Lung (tissue), 12 donors: Measurements from ENCODE around the gene GRK3. TPM values are rescaled to one million over a fixed set of nuclear protein-coding genes. Genes with fewer than 3 reads are reported as not detected.
"Not testable (repeated sequence)": the region's sequence is repeated elsewhere in the genome, so short reads cannot be mapped to it uniquely, and the experiment has no call there.

Experiments
- ATAC-seq: fragments of 200-7000 bp; cut with Tn5 transposase; one replicate; pipeline ENCODE4 v1.9.1; 2020; ENCODE audit warnings: moderate number of reproducible peaks; ENCODE audit not compliant: insufficient read depth, low FRiP score
- DNase-seq, 3 donors: peaks; one replicate each; pipeline ENCODE4 v3.0.0-alpha.2; 2013 to 2017
- H3K27ac ChIP-seq, 2 donors: one replicate each; pipeline ENCODE4 v1.5.1; 2013; ENCODE audit warnings: mild to moderate bottlenecking in 2 of 2, moderate library complexity in 2 of 2, control low read depth in 1 of 2, inconsistent platforms in 1 of 2, low read depth in 1 of 2, low read length in 1 of 2
- H3K27me3 ChIP-seq, 3 donors: one replicate each; pipeline ENCODE4 v1.5.1; 2013; ENCODE audit warnings: low read length in 2 of 3; ENCODE audit not compliant: control insufficient read depth in 3 of 3, insufficient read depth in 3 of 3
- H3K36me3 ChIP-seq, 4 donors: one replicate each; pipeline ENCODE4 v1.5.1; 2013; ENCODE audit warnings: low read length in 4 of 4, mild to moderate bottlenecking in 1 of 4, moderate library complexity in 1 of 4; ENCODE audit not compliant: control insufficient read depth in 4 of 4, insufficient read depth in 4 of 4
- H3K4me1 ChIP-seq, 5 donors: one replicate each; pipeline ENCODE4 v1.5.1; 2013; ENCODE audit warnings: low read length in 5 of 5, mild to moderate bottlenecking in 2 of 5, moderate library complexity in 1 of 5; ENCODE audit not compliant: control insufficient read depth in 5 of 5, insufficient read depth in 5 of 5
- H3K4me3 ChIP-seq: one replicate; pipeline ENCODE4 v1.5.1; 2013; ENCODE audit warnings: mild to moderate bottlenecking, control low read depth, moderate library complexity
- H3K9ac ChIP-seq, 2 donors: one replicate each; pipeline ENCODE4 v1.5.1; 2013; ENCODE audit warnings: low read length in 2 of 2, control low read depth in 1 of 2; ENCODE audit not compliant: insufficient read depth in 1 of 2
- H3K9me3 ChIP-seq, 4 donors: one replicate each; pipeline ENCODE4 v1.5.1; 2013; ENCODE audit warnings: low read length in 3 of 4, mild to moderate bottlenecking in 1 of 4, moderate library complexity in 1 of 4; ENCODE audit not compliant: control insufficient read depth in 4 of 4, insufficient read depth in 3 of 4
- WGBS, 2 donors: extraction: QIAGEN DNeasy Blood & Tissue Kit; methylation state at CpG; one replicate each; pipeline ENCODE4 v1.1.7; 2013; 5-methylcytosine and 5-hydroxymethylcytosine counted together
- polyA plus RNA-seq, 2 donors: library from polyadenylated mRNA; stranded (reverse); fragments of 200-250 nt; gene quantifications; one replicate each; pipeline ENCODE4 v1.2.1, GENCODE V29; 2013
- total RNA-seq, 2 donors: library from RNA; depleted of rRNA in 1 of 2; stranded (reverse); fragments of >200 nt in 1 of 2; gene quantifications; one replicate each; pipeline ENCODE4 v1.2.1, GENCODE V29; 2014 to 2021
- TF ChIP-seq, protein P1 (sequence below): IDR thresholded peaks from 2 replicates; pipeline ENCODE4 v1.5.1; 2012; ENCODE audit warnings: mild to moderate bottlenecking; ENCODE audit errors: control extremely low read depth, extremely low read depth
- donor health status: control.
- donor health status: control.
- donor health status: Bipolar disorder and iron deficiency.
- donor health status: healthy.
- donor health status: DM: yes; HTN: yes; CAD: no.

Gene GRK3
- total and polyA plus RNA-seq, 4 donors, result 5.0 to 27.3 (median 18.0) TPM

DNA sequence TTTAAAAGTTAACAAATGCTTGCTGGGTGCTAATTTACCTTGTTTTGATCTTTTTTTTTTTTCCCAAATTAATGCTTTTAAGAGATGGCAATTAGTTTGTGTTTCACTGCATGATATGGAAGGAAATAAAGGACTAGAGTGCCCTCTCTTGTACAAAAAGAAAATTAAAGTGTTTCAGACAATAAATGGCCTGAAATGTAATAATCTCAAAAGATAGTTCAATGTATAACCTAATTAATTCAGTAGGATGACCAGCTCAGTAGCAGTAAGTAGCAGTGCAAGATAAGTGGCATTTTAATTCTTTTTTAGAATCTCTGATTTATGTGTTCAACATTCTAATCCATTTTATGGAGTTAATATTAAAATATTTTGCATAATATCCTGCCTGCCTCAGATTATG, 137.6 kb downstream of the GRK3 start:
- H3K36me3 ChIP-seq, result peaks cover 0 to 19% (median 0%) of the 10 kb centered on the region in 4 donors
- no peak for ATAC-seq
- H3K9me3 ChIP-seq, result no peaks in the 10 kb centered on the region
- H3K4me1 ChIP-seq, result peaks cover 0 to 23% (median 0%) of the 10 kb centered on the region in 5 donors
- TF ChIP-seq, protein P1, sequence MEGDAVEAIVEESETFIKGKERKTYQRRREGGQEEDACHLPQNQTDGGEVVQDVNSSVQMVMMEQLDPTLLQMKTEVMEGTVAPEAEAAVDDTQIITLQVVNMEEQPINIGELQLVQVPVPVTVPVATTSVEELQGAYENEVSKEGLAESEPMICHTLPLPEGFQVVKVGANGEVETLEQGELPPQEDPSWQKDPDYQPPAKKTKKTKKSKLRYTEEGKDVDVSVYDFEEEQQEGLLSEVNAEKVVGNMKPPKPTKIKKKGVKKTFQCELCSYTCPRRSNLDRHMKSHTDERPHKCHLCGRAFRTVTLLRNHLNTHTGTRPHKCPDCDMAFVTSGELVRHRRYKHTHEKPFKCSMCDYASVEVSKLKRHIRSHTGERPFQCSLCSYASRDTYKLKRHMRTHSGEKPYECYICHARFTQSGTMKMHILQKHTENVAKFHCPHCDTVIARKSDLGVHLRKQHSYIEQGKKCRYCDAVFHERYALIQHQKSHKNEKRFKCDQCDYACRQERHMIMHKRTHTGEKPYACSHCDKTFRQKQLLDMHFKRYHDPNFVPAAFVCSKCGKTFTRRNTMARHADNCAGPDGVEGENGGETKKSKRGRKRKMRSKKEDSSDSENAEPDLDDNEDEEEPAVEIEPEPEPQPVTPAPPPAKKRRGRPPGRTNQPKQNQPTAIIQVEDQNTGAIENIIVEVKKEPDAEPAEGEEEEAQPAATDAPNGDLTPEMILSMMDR, result peak; percentile 11
- no peaks in the 10 kb centered on the region for H3K27me3 ChIP-seq
- peak in 1 of 3 donors; percentile 69 for DNase-seq
- no peak overlapping the region for H3K27ac ChIP-seq
- H3K4me3 ChIP-seq, result no peak overlapping the region
- no peak overlapping the region for H3K9ac ChIP-seq

DNA sequence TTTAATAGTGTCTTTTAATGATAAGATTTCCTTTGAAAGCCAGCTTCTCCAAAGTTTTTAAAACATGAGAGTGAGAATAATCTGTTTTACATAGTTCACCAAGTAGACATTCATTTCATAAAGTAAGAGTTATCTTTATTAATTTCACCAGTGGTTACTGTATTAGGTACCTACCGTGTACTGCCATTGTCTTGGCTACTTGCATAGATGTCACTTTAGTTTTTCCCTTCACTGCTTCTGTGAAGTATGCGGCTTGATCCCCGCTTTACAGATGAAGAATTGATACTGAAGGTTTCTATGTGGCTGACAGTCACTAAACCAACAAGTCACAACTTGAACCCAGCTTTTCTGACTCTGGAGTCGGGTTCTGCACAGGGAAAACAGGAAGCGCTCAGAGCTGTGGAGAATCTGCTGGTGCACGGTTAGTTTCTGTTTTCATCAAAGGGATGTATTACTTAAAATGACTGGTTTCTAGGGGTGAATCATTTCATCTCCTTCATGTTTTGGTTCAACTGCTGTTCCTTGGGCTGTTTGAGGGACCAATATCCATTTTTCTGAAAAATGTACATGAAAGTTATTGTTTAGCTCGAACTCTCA, 138.2 kb downstream of the GRK3 start:
- no peaks in the 10 kb centered on the region for H3K9me3 ChIP-seq
- peaks cover 0 to 19% (median 0%) of the 10 kb centered on the region in 4 donors for H3K36me3 ChIP-seq
- peaks cover 0 to 19% (median 0%) of the 10 kb centered on the region in 5 donors for H3K4me1 ChIP-seq
- H3K27ac ChIP-seq, result no peak overlapping the region
- H3K9ac ChIP-seq, result peak overlapping the region in 1 of 2 donors; percentile 28
- 79 to 89% methylated on average over 7 of the region's 7 CpGs for WGBS, 2 donors
- no peak for ATAC-seq
- no peak overlapping the region for H3K4me3 ChIP-seq
- TF ChIP-seq, protein P1, result no peak
- H3K27me3 ChIP-seq, result no peaks in the 10 kb centered on the region
- DNase-seq, result no peak

DNA sequence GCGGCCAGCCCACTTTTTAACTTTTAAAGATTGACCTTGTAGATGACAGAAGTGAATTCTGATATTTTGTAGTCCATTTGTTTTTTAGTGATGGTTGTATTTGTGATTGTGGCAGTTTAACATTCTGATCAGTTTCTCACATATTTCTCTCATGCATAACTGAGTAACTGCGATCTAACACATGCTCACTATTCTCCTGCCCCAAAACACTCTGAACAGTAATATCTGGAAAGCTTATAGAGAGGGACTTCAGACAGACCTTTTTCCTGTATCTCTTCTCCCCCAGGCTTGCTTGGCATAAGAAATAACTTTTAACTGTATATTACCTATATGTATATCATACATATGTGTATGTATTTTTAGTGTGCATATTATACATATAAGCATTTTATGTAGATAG, 140.2 kb downstream of the GRK3 start:
- Histone ChIP-seq H3K27me3 (no peaks in the 10 kb centered on the region), H3K4me1 (peaks cover 0 to 16% (median 0%) of the 10 kb centered on the region in 5 donors), H3K9me3 (no peaks in the 10 kb centered on the region), H3K9ac (no peak overlapping the region), H3K36me3 (peaks cover 0 to 24% (median 0%) of the 10 kb centered on the region in 4 donors), H3K4me3 (no peak overlapping the region), H3K27ac (no peak overlapping the region)
- no peak for ATAC-seq
- TF ChIP-seq, protein P1, result no peak
- 97 to 98% methylated on average over 2 of the region's 2 CpGs for WGBS, 2 donors
- no peak for DNase-seq

DNA sequence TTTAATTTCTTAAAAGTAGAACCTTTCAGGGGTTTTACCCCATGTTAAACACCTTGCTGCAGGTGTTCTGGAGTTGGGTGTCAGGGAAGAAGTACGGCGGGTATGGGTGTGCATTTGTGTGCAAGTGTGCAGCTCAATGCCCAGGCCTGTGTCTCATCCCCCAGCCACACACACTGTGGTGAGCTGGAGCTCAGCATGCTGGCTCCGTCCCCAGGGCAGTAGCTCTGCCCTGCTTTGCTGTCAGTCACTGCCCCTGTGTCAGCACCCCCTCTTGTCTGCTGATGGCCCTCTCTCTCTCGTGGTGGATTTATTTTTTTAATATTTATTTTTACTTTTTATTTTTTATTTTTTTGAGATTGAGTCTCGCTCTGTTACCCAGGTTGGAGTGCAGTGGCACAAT, 141.7 kb downstream of the GRK3 start:
- peaks cover 0 to 23% (median 0%) of the 10 kb centered on the region in 4 donors for H3K36me3 ChIP-seq
- TF ChIP-seq, protein P1, result no peak
- no peak for DNase-seq
- no peak for ATAC-seq
- H3K4me1 ChIP-seq, result peaks cover 0 to 8% (median 0%) of the 10 kb centered on the region in 5 donors
- no peak overlapping the region for H3K4me3 ChIP-seq
- 86 to 93% methylated on average over 5 of the region's 5 CpGs for WGBS, 2 donors
- no peaks in the 10 kb centered on the region for H3K27me3 ChIP-seq
- no peaks in the 10 kb centered on the region for H3K9me3 ChIP-seq
- no peak overlapping the region for H3K9ac ChIP-seq
- no peak overlapping the region for H3K27ac ChIP-seq

DNA sequence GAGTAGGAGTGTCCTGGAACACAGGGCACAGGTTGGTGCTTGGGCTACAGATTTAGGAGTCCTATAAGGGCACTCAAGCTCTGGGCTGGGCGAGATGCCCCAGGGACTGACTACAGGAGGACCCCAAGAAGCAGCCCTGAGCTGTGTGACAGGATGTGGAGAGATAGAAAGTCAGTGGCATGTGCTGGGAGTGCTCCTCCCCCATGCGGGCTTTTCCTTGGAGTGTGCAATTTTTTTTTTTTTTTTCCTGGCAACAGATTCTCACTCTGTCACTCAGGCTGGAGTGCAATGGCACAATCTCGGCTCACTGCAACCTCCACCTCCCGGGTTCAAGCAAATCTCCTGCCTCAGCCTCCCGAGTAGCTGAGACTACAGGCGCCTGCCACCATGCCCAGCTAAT, 144.0 kb downstream of the GRK3 start:
- peaks cover 0 to 29% (median 0%) of the 10 kb centered on the region in 4 donors for H3K36me3 ChIP-seq
- not testable (repeated sequence) for ATAC-seq

More for the DNA sequence above, 144.0 kb downstream of the GRK3 start:
- not testable (repeated sequence) for H3K9ac ChIP-seq, DNase-seq, H3K4me1 ChIP-seq, H3K9me3 ChIP-seq, H3K4me3 ChIP-seq, H3K27ac ChIP-seq, H3K27me3 ChIP-seq
- 85 to 92% methylated on average over 6 of the region's 6 CpGs for WGBS, 2 donors
